ENCODE data around the gene CEP72. TPM values are rescaled to one million over a fixed set of nuclear protein-coding genes. Genes with fewer than 3 reads are reported as not detected.

Gene CEP72
- total RNA-seq, 1 experiment from 2014 or later = 17.3 TPM

DNA sequence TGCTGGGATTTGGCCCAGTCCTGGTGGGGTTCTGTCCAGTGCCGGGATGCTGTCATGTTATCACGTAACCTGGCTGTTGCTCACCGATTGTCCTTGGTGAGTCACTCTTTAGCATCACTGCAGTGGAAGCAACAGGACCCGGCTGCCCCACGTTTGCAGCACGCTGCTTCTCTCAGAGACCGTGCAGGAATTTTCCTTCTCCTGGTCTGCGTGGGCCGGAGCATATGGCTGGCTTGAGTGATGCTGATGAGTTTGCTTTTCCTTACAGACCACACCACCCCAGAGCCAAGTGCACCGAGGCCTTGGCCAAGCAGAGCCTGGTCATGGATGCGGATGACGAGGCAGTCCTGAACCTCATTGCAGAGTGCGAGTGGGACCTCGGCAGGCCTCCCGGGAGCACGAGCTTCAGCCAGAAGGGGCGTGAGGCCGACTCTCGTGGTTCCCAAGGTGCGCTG, 21.4 kb downstream of the CEP72 start:
- Histone ChIP-seq H3K79me2 (ENCODE audit: low read length) (no peaks in the 10 kb centered on the region), H3K36me3 (ENCODE audit: low read depth, low read length) (peaks cover 23% of the 10 kb centered on the region), H3K4me2 (ENCODE audit: low read length) (no peak overlapping the region), H3K9ac (ENCODE audit: low read length) (no peak overlapping the region), H4K20me1 (ENCODE audit: low read length) (no peaks in the 10 kb centered on the region), H3K27me3 (ENCODE audit: low read length) (no peaks in the 10 kb centered on the region), H3K4me1 (ENCODE audit: insufficient read depth, low read length) (no peaks in the 10 kb centered on the region), H3K4me3 (ENCODE audit: low read length) (no peak overlapping the region), H3F3A (ENCODE audit: low read length, unreplicated experiment) (no peaks in the 10 kb centered on the region), H3K9me2 (replicated peaks; ENCODE audit: low read length) (no peaks in the 10 kb centered on the region), H3K9me3 (ENCODE audit: low read length) (no peaks in the 10 kb centered on the region), H2AFZ (ENCODE audit: low read length) (no peak overlapping the region), H3K27ac (ENCODE audit: low read length) (no peak overlapping the region)
- DNase-seq = peak; percentile 13
- ChIA-PET POLR2A (ENCODE audit: unreplicated experiment) (no interaction called here), CTCF (no interaction called here)
- TF ChIP-seq EZH2 (IDR thresholded peaks at IDR 0.05; ENCODE audit: low read length, unreplicated experiment) = no peak
- TF ChIP-seq EZH2phosphoT487 (IDR thresholded peaks at IDR 0.05; ENCODE audit: borderline replicate concordance, low read length) = no peak
- no peak for TF ChIP-seq CTCF (conservative IDR thresholded peaks at IDR 0.05; ENCODE audit: low read depth, low read length)
- ATAC-seq = no peak
- intact Hi-C loops (cut with micrococcal nuclease) = no loop called here
- BruUV-seq (replicated peaks) = no TSS peak

- BruUV-seq (replicated peaks) = no TSS peak
These were observed 22.1 kb downstream of the CEP72 start for GRCh38 chr5:634191-634590.

GRCh38 chr5:635306-636055, 23.3 kb downstream of the CEP72 start:
- POLR2A ChIA-PET (ENCODE audit: unreplicated experiment) = no interaction called here
- Histone ChIP-seq H3K9me3 (ENCODE audit: low read length) (no peaks in the 10 kb centered on the region), H3K27me3 (ENCODE audit: low read length) (no peaks in the 10 kb centered on the region), H2AFZ (ENCODE audit: low read length) (no peak overlapping the region), H3K4me3 (ENCODE audit: low read length) (no peak overlapping the region), H3K4me2 (ENCODE audit: low read length) (no peak overlapping the region), H3K4me1 (ENCODE audit: insufficient read depth, low read length) (no peaks in the 10 kb centered on the region), H4K20me1 (ENCODE audit: low read length) (no peaks in the 10 kb centered on the region), H3K27ac (ENCODE audit: low read length) (no peak overlapping the region), H3K36me3 (ENCODE audit: low read depth, low read length) (peaks cover 34% of the 10 kb centered on the region), H3K9ac (ENCODE audit: low read length) (no peak overlapping the region), H3K79me2 (ENCODE audit: low read length) (no peaks in the 10 kb centered on the region), H3K9me2 (replicated peaks; ENCODE audit: low read length) (no peaks in the 10 kb centered on the region), H3F3A (ENCODE audit: low read length, unreplicated experiment) (no peaks in the 10 kb centered on the region)
- no peak for TF ChIP-seq EZH2 (IDR thresholded peaks at IDR 0.05; ENCODE audit: low read length, unreplicated experiment)
- TF ChIP-seq CTCF (conservative IDR thresholded peaks at IDR 0.05; ENCODE audit: low read depth, low read length) = no peak
- TF ChIP-seq EZH2phosphoT487 (IDR thresholded peaks at IDR 0.05; ENCODE audit: borderline replicate concordance, low read length) = no peak
- CTCF ChIA-PET = no interaction called here
- DNase-seq (no peak), ATAC-seq (no peak)
- intact Hi-C loops (cut with micrococcal nuclease) = no loop called here
- no TSS peak for BruUV-seq (replicated peaks)

More at GRCh38 chr5:634191-634590, 22.1 kb downstream of the CEP72 start:
- Histone ChIP-seq H3K9me2 (replicated peaks; ENCODE audit: low read length) (no peaks in the 10 kb centered on the region), H3K9ac (ENCODE audit: low read length) (no peak overlapping the region), H3K4me1 (ENCODE audit: insufficient read depth, low read length) (no peaks in the 10 kb centered on the region), H2AFZ (ENCODE audit: low read length) (no peak overlapping the region), H3K27ac (ENCODE audit: low read length) (no peak overlapping the region), H3F3A (ENCODE audit: low read length, unreplicated experiment) (no peaks in the 10 kb centered on the region), H3K4me3 (ENCODE audit: low read length) (no peak overlapping the region), H3K9me3 (ENCODE audit: low read length) (no peaks in the 10 kb centered on the region), H3K27me3 (ENCODE audit: low read length) (no peaks in the 10 kb centered on the region), H4K20me1 (ENCODE audit: low read length) (no peaks in the 10 kb centered on the region), H3K36me3 (ENCODE audit: low read depth, low read length) (peaks cover 21% of the 10 kb centered on the region), H3K4me2 (ENCODE audit: low read length) (no peak overlapping the region), H3K79me2 (ENCODE audit: low read length) (no peaks in the 10 kb centered on the region)
- ChIA-PET POLR2A (ENCODE audit: unreplicated experiment) (no interaction called here), CTCF (no interaction called here)
- TF ChIP-seq EZH2phosphoT487 (IDR thresholded peaks at IDR 0.05; ENCODE audit: borderline replicate concordance, low read length) = no peak
- ATAC-seq (no peak), DNase-seq (no peak)
- intact Hi-C loops (cut with micrococcal nuclease) = no loop called here
